Nephron progenitor cell (in vitro differentiated cells): ENCODE measurements around the gene CD248.
A peak's percentile ranks its signal among the peaks of the same experiment; 100 is the strongest.
"Not testable (repeated sequence)": the region's sequence is repeated elsewhere in the genome, so short reads cannot be mapped to it uniquely, and the experiment has no call there.

Experiments
- DNase-seq: peaks from one replicate; pipeline ENCODE4 v3.0.0; 2021
- H3K27ac Mint-ChIP-seq: 2 replicates; pipeline ENCODE4 v1.8.0; 2021; ENCODE audit warnings: mild to moderate bottlenecking, moderate library complexity, mixed read lengths
- H3K27me3 Mint-ChIP-seq: 2 replicates; pipeline ENCODE4 v1.8.0; 2021; ENCODE audit warnings: mild to moderate bottlenecking, low read depth, mixed read lengths; ENCODE audit not compliant: poor library complexity
- H3K36me3 Mint-ChIP-seq: 2 replicates; pipeline ENCODE4 v1.8.0; 2021; ENCODE audit warnings: low read depth, mixed read lengths
- H3K4me1 Mint-ChIP-seq: 2 replicates; pipeline ENCODE4 v1.8.0; 2021; ENCODE audit warnings: mixed read lengths
- H3K4me3 Mint-ChIP-seq: 2 replicates; pipeline ENCODE4 v1.8.0; 2021; ENCODE audit warnings: mild to moderate bottlenecking, moderate library complexity, mixed read lengths
- H3K9me3 Mint-ChIP-seq: 2 replicates; pipeline ENCODE4 v1.8.0; 2021; ENCODE audit warnings: mild to moderate bottlenecking, moderate library complexity, mixed read lengths
- CTCF ChIP-seq: fragments of 200-600 bp; sonication (generic); IDR thresholded peaks from 2 replicates; pipeline ENCODE4 v1.5.0; 2021; ENCODE audit warnings: antibody characterized with exemption

Gene CD248

DNA sequence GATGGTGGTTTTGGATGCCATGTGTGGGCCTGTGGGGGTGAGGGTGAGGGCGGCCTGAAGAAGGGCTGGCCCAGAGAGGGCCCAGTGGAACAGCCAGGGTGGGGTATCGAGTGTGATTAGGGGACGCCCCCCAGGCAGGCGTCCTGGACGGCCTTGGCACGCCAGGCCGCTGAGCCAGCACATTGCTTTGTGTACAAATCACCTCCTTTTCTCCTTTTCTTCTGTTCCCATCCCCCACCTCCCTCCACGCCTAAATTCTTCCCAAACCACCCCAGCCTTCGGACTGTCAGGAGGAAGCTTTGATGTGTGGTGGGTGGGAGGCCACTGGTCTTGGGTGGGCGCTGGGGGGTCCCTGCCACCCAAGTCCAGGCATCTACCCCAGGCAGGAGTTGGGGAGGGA, 7.8 kb upstream of the CD248 start:
- H3K4me3 Mint-ChIP-seq = no peak overlapping the region
- DNase-seq = no peak
- H3K27ac Mint-ChIP-seq = peak overlapping the region; percentile 71
- H3K36me3 Mint-ChIP-seq = no peaks in the 10 kb centered on the region
- H3K4me1 Mint-ChIP-seq = peaks cover 75% of the 10 kb centered on the region
- peaks cover 5% of the 10 kb centered on the region for H3K27me3 Mint-ChIP-seq
- no peak for TF ChIP-seq CTCF
- H3K9me3 Mint-ChIP-seq = peaks cover 8% of the 10 kb centered on the region

- H3K4me1 Mint-ChIP-seq = peaks cover 83% of the 10 kb centered on the region
- peaks cover 14% of the 10 kb centered on the region for H3K9me3 Mint-ChIP-seq
- peak overlapping the region; percentile 9 for H3K4me3 Mint-ChIP-seq
- no peaks in the 10 kb centered on the region for H3K36me3 Mint-ChIP-seq
- no peak overlapping the region for H3K27ac Mint-ChIP-seq
- no peak for DNase-seq
- H3K27me3 Mint-ChIP-seq = peaks cover 5% of the 10 kb centered on the region
- no peak for TF ChIP-seq CTCF
Observed at GRCh38 chr11:66323684-66324083, 6.8 kb upstream of the CD248 start.

- Mint-ChIP-seq H3K9me3 (peaks cover 16% of the 10 kb centered on the region), H3K4me3 (peak overlapping the region; percentile 30), H3K27me3 (peaks cover 5% of the 10 kb centered on the region), H3K27ac (no peak overlapping the region), H3K4me1 (peaks cover 83% of the 10 kb centered on the region), H3K36me3 (no peaks in the 10 kb centered on the region)
- TF ChIP-seq CTCF = no peak
- no peak for DNase-seq
Observed at GRCh38 chr11:66322732-66323427, 6.0 kb upstream of the CD248 start.

- Mint-ChIP-seq H3K27ac (no peak overlapping the region), H3K4me1 (peaks cover 81% of the 10 kb centered on the region), H3K9me3 (peaks cover 16% of the 10 kb centered on the region), H3K4me3 (no peak overlapping the region), H3K36me3 (no peaks in the 10 kb centered on the region), H3K27me3 (no peaks in the 10 kb centered on the region)
- TF ChIP-seq CTCF = no peak
- DNase-seq = no peak
Observed at GRCh38 chr11:66321606-66322005, 4.8 kb upstream of the CD248 start.

DNA sequence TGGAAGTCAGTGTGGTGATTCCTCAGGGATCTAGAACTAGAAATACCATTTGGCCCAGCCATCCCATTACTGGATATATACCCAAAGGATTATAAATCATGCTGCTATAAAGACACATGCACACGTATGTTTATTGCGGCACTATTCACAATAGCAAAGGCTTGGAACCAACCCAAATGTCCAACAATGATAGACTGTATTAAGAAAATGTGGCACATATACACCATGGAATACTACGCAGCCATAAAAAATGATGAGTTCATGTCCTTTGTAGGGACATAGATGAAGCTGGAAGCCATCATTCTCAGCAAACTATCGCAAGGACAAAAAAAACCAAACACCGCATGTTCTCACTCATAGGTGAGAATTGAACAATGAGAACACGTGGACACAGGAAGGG, 3.9 kb upstream of the CD248 start:
- not testable (repeated sequence) for H3K27ac Mint-ChIP-seq, H3K27me3 Mint-ChIP-seq, DNase-seq, H3K4me3 Mint-ChIP-seq, H3K36me3 Mint-ChIP-seq
- Mint-ChIP-seq H3K9me3 (peaks cover 16% of the 10 kb centered on the region), H3K4me1 (peaks cover 77% of the 10 kb centered on the region)

GRCh38 chr11:66320289-66320688, 3.4 kb upstream of the CD248 start:
- H3K27me3 Mint-ChIP-seq, DNase-seq, H3K36me3 Mint-ChIP-seq, H3K27ac Mint-ChIP-seq, H3K4me3 Mint-ChIP-seq: not testable (repeated sequence)
- H3K4me1 Mint-ChIP-seq = peaks cover 77% of the 10 kb centered on the region
- H3K9me3 Mint-ChIP-seq = peaks cover 16% of the 10 kb centered on the region

DNA sequence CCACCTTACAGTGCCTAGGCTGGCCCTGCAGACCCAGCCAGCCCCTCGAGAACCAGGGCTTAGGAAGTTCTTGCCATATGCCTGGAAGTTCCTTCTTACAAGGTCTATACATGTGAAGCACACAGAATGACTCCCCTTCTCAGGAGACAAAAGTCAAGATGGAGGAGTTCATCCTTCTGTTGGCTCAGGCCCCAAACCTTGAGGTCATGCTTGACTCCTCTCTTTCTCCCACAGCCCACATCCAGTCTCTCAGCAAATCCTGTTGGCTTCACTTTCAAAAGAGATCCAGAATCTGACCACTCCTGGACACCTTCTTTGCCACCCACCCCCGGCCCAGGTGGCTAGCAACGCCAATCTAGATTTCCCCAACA, 1.7 kb upstream of the CD248 start:
- no peak for DNase-seq
- peak overlapping the region; percentile 21 for H3K4me3 Mint-ChIP-seq
- H3K9me3 Mint-ChIP-seq = peaks cover 16% of the 10 kb centered on the region
- peaks cover 76% of the 10 kb centered on the region for H3K4me1 Mint-ChIP-seq
- H3K36me3 Mint-ChIP-seq = no peaks in the 10 kb centered on the region
- no peaks in the 10 kb centered on the region for H3K27me3 Mint-ChIP-seq
- TF ChIP-seq CTCF = no peak
- H3K27ac Mint-ChIP-seq = peak overlapping the region; percentile 87
